Measurements from ENCODE around the gene POTED.
"Not testable (repeated sequence)": the region's sequence is repeated elsewhere in the genome, so short reads cannot be mapped to it uniquely, and the experiment has no call there.

Gene POTED

GRCh38 chr21:13609477-13609876 lies at the start of gene POTED:
POTED (plus strand) TSS chr21:13609777; CDS start chr21:13610229, 452 bp downstream.
- in situ Hi-C loops (cut with HindIII; ENCODE audit: low sequenced_read_pairs); H3K4me3 ChIP-seq (ENCODE audit: low read depth, low read length); DNase-seq (ENCODE audit: low read depth, low spot score): not testable (repeated sequence)

- in situ Hi-C loops (cut with HindIII; ENCODE audit: low sequenced_read_pairs); H3K4me3 ChIP-seq (ENCODE audit: low read depth, low read length); DNase-seq (ENCODE audit: low read depth, low spot score): not testable (repeated sequence)
Observed at GRCh38 chr21:13650101-13650500, 40.5 kb downstream of the POTED start.

GRCh38 chr21:13651746-13652145 lies 42.2 kb downstream of the POTED start:
- in situ Hi-C loops (cut with HindIII; ENCODE audit: low sequenced_read_pairs); H3K4me3 ChIP-seq (ENCODE audit: low read depth, low read length): not testable (repeated sequence)

More at GRCh38 chr21:13651746-13652145, 42.2 kb downstream of the POTED start:
- not testable (repeated sequence) for DNase-seq (ENCODE audit: low read depth, low spot score)
